Epithelial cell of esophagus (primary cell): ENCODE data around the gene IPO5.

Experiments used
- DNase-seq: peaks from one replicate; pipeline ENCODE4 v3.0.0; 2010; ENCODE audit warnings: low read depth
- H3K4me3 ChIP-seq: 2 replicates; pipeline ENCODE4 v1.5.1; 2011; ENCODE audit warnings: mild to moderate bottlenecking, low read length, control low read depth
- CTCF ChIP-seq: IDR thresholded peaks from 2 replicates; pipeline ENCODE4 v1.5.1; 2011; ENCODE audit warnings: low read depth, mild to moderate bottlenecking, low read length, control low read depth, inconsistent platforms; ENCODE audit not compliant: insufficient read depth; ENCODE audit errors: missing control alignments

The IPO5 gene

GRCh38 chr13:98007001-98007400 is 53.5 kb downstream of the IPO5 start:
- no peak for TF ChIP-seq CTCF
- DNase-seq: no peak
- no peak overlapping the region for H3K4me3 ChIP-seq

- H3K4me3 ChIP-seq: no peak overlapping the region
- DNase-seq: no peak
- no peak for TF ChIP-seq CTCF
Measured at GRCh38 chr13:98013241-98013640, 59.8 kb downstream of the IPO5 start.

GRCh38 chr13:98014766-98015165 is 61.3 kb downstream of the IPO5 start:
- DNase-seq: peak; percentile 74
- H3K4me3 ChIP-seq: no peak overlapping the region
- no peak for TF ChIP-seq CTCF

GRCh38 chr13:98018293-98018692 is 64.8 kb downstream of the IPO5 start:
- no peak for TF ChIP-seq CTCF
- no peak overlapping the region for H3K4me3 ChIP-seq
- no peak for DNase-seq

- DNase-seq: no peak
- no peak overlapping the region for H3K4me3 ChIP-seq
- TF ChIP-seq CTCF: no peak
Measured at GRCh38 chr13:98019186-98019585, 65.7 kb downstream of the IPO5 start.

- TF ChIP-seq CTCF: no peak
- H3K4me3 ChIP-seq: no peak overlapping the region
- no peak for DNase-seq
Measured at GRCh38 chr13:98020271-98020670, 66.8 kb downstream of the IPO5 start.

GRCh38 chr13:98022210-98022609 is 68.7 kb downstream of the IPO5 start:
- H3K4me3 ChIP-seq: no peak overlapping the region
- no peak for TF ChIP-seq CTCF
- DNase-seq: peak; percentile 55
